Measurements from ENCODE around the gene NBPF8.
"Not testable (repeated sequence)": the region's sequence is repeated elsewhere in the genome, so short reads cannot be mapped to it uniquely, and the experiment has no call there.

NBPF8 gene

GRCh38 chr1:120414911-120415480 lies at the start of gene NBPF8:
Gene NBPF8, plus strand, starts transcription at chr1:120415035. Its CDS starts 21,488 bp downstream, at chr1:120436523.
- not testable (repeated sequence) for H3K9me3 ChIP-seq (ENCODE audit: control insufficient read depth, insufficient read depth, low read length); H3K4me1 ChIP-seq (ENCODE audit: control insufficient read depth, insufficient read depth, low read length); H3K9ac ChIP-seq (ENCODE audit: low read depth, low read length); H3K36me3 ChIP-seq (ENCODE audit: control insufficient read depth, insufficient read depth, low read length)
- peaks cover 13% of the 10 kb centered on the region for H3K27me3 ChIP-seq (ENCODE audit: control insufficient read depth, insufficient read depth, low read length)
- H3K4me3 ChIP-seq (ENCODE audit: low read depth, low read length): peak within 1 kb of the TSS; percentile 41

GRCh38 chr1:120367709-120368108 lies 47.1 kb upstream of the NBPF8 start:
- H3K9ac ChIP-seq (ENCODE audit: low read depth, low read length); H3K4me3 ChIP-seq (ENCODE audit: low read depth, low read length); H3K27me3 ChIP-seq (ENCODE audit: control insufficient read depth, insufficient read depth, low read length); H3K9me3 ChIP-seq (ENCODE audit: control insufficient read depth, insufficient read depth, low read length); H3K4me1 ChIP-seq (ENCODE audit: control insufficient read depth, insufficient read depth, low read length); H3K36me3 ChIP-seq (ENCODE audit: control insufficient read depth, insufficient read depth, low read length): not testable (repeated sequence)

GRCh38 chr1:120386651-120387050 lies 28.2 kb upstream of the NBPF8 start:
- not testable (repeated sequence) for H3K4me1 ChIP-seq (ENCODE audit: control insufficient read depth, insufficient read depth, low read length); H3K4me3 ChIP-seq (ENCODE audit: low read depth, low read length); H3K36me3 ChIP-seq (ENCODE audit: control insufficient read depth, insufficient read depth, low read length); H3K27me3 ChIP-seq (ENCODE audit: control insufficient read depth, insufficient read depth, low read length); H3K9ac ChIP-seq (ENCODE audit: low read depth, low read length); H3K9me3 ChIP-seq (ENCODE audit: control insufficient read depth, insufficient read depth, low read length)

- H3K4me3 ChIP-seq (ENCODE audit: low read depth, low read length); H3K9ac ChIP-seq (ENCODE audit: low read depth, low read length); H3K4me1 ChIP-seq (ENCODE audit: control insufficient read depth, insufficient read depth, low read length); H3K27me3 ChIP-seq (ENCODE audit: control insufficient read depth, insufficient read depth, low read length); H3K36me3 ChIP-seq (ENCODE audit: control insufficient read depth, insufficient read depth, low read length); H3K9me3 ChIP-seq (ENCODE audit: control insufficient read depth, insufficient read depth, low read length): not testable (repeated sequence)
Observed at GRCh38 chr1:120388597-120389126, 26.2 kb upstream of the NBPF8 start.

- not testable (repeated sequence) for H3K4me1 ChIP-seq (ENCODE audit: control insufficient read depth, insufficient read depth, low read length); H3K36me3 ChIP-seq (ENCODE audit: control insufficient read depth, insufficient read depth, low read length); H3K27me3 ChIP-seq (ENCODE audit: control insufficient read depth, insufficient read depth, low read length); H3K4me3 ChIP-seq (ENCODE audit: low read depth, low read length); H3K9me3 ChIP-seq (ENCODE audit: control insufficient read depth, insufficient read depth, low read length); H3K9ac ChIP-seq (ENCODE audit: low read depth, low read length)
Observed at GRCh38 chr1:120391365-120391764, 23.5 kb upstream of the NBPF8 start.

GRCh38 chr1:120393316-120394232 lies 21.3 kb upstream of the NBPF8 start:
- H3K4me3 ChIP-seq (ENCODE audit: low read depth, low read length); H3K4me1 ChIP-seq (ENCODE audit: control insufficient read depth, insufficient read depth, low read length); H3K27me3 ChIP-seq (ENCODE audit: control insufficient read depth, insufficient read depth, low read length); H3K36me3 ChIP-seq (ENCODE audit: control insufficient read depth, insufficient read depth, low read length); H3K9me3 ChIP-seq (ENCODE audit: control insufficient read depth, insufficient read depth, low read length); H3K9ac ChIP-seq (ENCODE audit: low read depth, low read length): not testable (repeated sequence)

- H3K9ac ChIP-seq (ENCODE audit: low read depth, low read length); H3K9me3 ChIP-seq (ENCODE audit: control insufficient read depth, insufficient read depth, low read length); H3K4me3 ChIP-seq (ENCODE audit: low read depth, low read length); H3K27me3 ChIP-seq (ENCODE audit: control insufficient read depth, insufficient read depth, low read length); H3K4me1 ChIP-seq (ENCODE audit: control insufficient read depth, insufficient read depth, low read length); H3K36me3 ChIP-seq (ENCODE audit: control insufficient read depth, insufficient read depth, low read length): not testable (repeated sequence)
Observed at GRCh38 chr1:120405348-120405747, 9.5 kb upstream of the NBPF8 start.

GRCh38 chr1:120414451-120414850 lies 384 bp upstream of the NBPF8 start:
- H3K36me3 ChIP-seq (ENCODE audit: control insufficient read depth, insufficient read depth, low read length); H3K9ac ChIP-seq (ENCODE audit: low read depth, low read length); H3K4me1 ChIP-seq (ENCODE audit: control insufficient read depth, insufficient read depth, low read length); H3K9me3 ChIP-seq (ENCODE audit: control insufficient read depth, insufficient read depth, low read length): not testable (repeated sequence)
- H3K4me3 ChIP-seq (ENCODE audit: low read depth, low read length): peak overlapping the region; percentile 22
- H3K27me3 ChIP-seq (ENCODE audit: control insufficient read depth, insufficient read depth, low read length): peaks cover 13% of the 10 kb centered on the region

GRCh38 chr1:120415492-120415961 lies 692 bp downstream of the NBPF8 start:
- not testable (repeated sequence) for H3K36me3 ChIP-seq (ENCODE audit: control insufficient read depth, insufficient read depth, low read length); H3K9me3 ChIP-seq (ENCODE audit: control insufficient read depth, insufficient read depth, low read length); H3K4me1 ChIP-seq (ENCODE audit: control insufficient read depth, insufficient read depth, low read length); H3K9ac ChIP-seq (ENCODE audit: low read depth, low read length)
- Histone ChIP-seq H3K4me3 (ENCODE audit: low read depth, low read length) (peak overlapping the region; percentile 41), H3K27me3 (ENCODE audit: control insufficient read depth, insufficient read depth, low read length) (peaks cover 15% of the 10 kb centered on the region)

GRCh38 chr1:120425063-120425462 lies 10.2 kb downstream of the NBPF8 start:
- not testable (repeated sequence) for H3K4me1 ChIP-seq (ENCODE audit: control insufficient read depth, insufficient read depth, low read length); H3K9me3 ChIP-seq (ENCODE audit: control insufficient read depth, insufficient read depth, low read length); H3K9ac ChIP-seq (ENCODE audit: low read depth, low read length); H3K4me3 ChIP-seq (ENCODE audit: low read depth, low read length); H3K36me3 ChIP-seq (ENCODE audit: control insufficient read depth, insufficient read depth, low read length)
- peaks cover 32% of the 10 kb centered on the region for H3K27me3 ChIP-seq (ENCODE audit: control insufficient read depth, insufficient read depth, low read length)

GRCh38 chr1:120431626-120432025 lies 16.8 kb downstream of the NBPF8 start:
- not testable (repeated sequence) for H3K4me3 ChIP-seq (ENCODE audit: low read depth, low read length); H3K9me3 ChIP-seq (ENCODE audit: control insufficient read depth, insufficient read depth, low read length)

GRCh38 chr1:120433831-120434230 lies 19.0 kb downstream of the NBPF8 start:
- not testable (repeated sequence) for H3K9me3 ChIP-seq (ENCODE audit: control insufficient read depth, insufficient read depth, low read length); H3K27me3 ChIP-seq (ENCODE audit: control insufficient read depth, insufficient read depth, low read length); H3K4me1 ChIP-seq (ENCODE audit: control insufficient read depth, insufficient read depth, low read length); H3K36me3 ChIP-seq (ENCODE audit: control insufficient read depth, insufficient read depth, low read length); H3K4me3 ChIP-seq (ENCODE audit: low read depth, low read length); H3K9ac ChIP-seq (ENCODE audit: low read depth, low read length)

More at GRCh38 chr1:120431626-120432025, 16.8 kb downstream of the NBPF8 start:
- H3K27me3 ChIP-seq (ENCODE audit: control insufficient read depth, insufficient read depth, low read length); H3K36me3 ChIP-seq (ENCODE audit: control insufficient read depth, insufficient read depth, low read length); H3K4me1 ChIP-seq (ENCODE audit: control insufficient read depth, insufficient read depth, low read length); H3K9ac ChIP-seq (ENCODE audit: low read depth, low read length): not testable (repeated sequence)

All from iPS-15b (cell line).